ENCODE results near the gene NOD2. TPM values are rescaled to one million over a fixed set of nuclear protein-coding genes. Genes with fewer than 3 reads are reported as not detected.
A peak's percentile ranks its signal among the peaks of the same experiment; 100 is the strongest.

NOD2 gene
- total and polyA plus RNA-seq, 4 donors: 2.1 to 14.1 (median 5.9) TPM

- ATAC-seq (ENCODE audit: insufficient read depth, low FRiP score) (no peak), DNase-seq (no peak)
- no peak overlapping the region for H3K27ac ChIP-seq (ENCODE audit: low read depth in 1 of 2, low read length in 1 of 2)
- no peak overlapping the region for H3K9ac ChIP-seq (ENCODE audit: insufficient read depth in 1 of 2, low read length in 2 of 2)
- no peaks in the 10 kb centered on the region for H3K27me3 ChIP-seq (ENCODE audit: control insufficient read depth in 3 of 3, insufficient read depth in 3 of 3, low read length in 2 of 3)
- no peaks in the 10 kb centered on the region for H3K36me3 ChIP-seq (ENCODE audit: control insufficient read depth in 4 of 4, insufficient read depth in 4 of 4, low read length in 4 of 4)
- H3K9me3 ChIP-seq (ENCODE audit: control insufficient read depth in 4 of 4, insufficient read depth in 3 of 4, low read length in 3 of 4): peaks cover 0 to 8% (median 4%) of the 10 kb centered on the region in 4 donors
- TF ChIP-seq, protein P1, sequence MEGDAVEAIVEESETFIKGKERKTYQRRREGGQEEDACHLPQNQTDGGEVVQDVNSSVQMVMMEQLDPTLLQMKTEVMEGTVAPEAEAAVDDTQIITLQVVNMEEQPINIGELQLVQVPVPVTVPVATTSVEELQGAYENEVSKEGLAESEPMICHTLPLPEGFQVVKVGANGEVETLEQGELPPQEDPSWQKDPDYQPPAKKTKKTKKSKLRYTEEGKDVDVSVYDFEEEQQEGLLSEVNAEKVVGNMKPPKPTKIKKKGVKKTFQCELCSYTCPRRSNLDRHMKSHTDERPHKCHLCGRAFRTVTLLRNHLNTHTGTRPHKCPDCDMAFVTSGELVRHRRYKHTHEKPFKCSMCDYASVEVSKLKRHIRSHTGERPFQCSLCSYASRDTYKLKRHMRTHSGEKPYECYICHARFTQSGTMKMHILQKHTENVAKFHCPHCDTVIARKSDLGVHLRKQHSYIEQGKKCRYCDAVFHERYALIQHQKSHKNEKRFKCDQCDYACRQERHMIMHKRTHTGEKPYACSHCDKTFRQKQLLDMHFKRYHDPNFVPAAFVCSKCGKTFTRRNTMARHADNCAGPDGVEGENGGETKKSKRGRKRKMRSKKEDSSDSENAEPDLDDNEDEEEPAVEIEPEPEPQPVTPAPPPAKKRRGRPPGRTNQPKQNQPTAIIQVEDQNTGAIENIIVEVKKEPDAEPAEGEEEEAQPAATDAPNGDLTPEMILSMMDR (IDR thresholded peaks at IDR 0.05; ENCODE audit: control extremely low read depth, extremely low read depth): no peak
- WGBS, 2 donors: 53 to 67% methylated on average over 5 of the region's 5 CpGs
- H3K4me3 ChIP-seq: no peak overlapping the region
- peaks cover 0 to 6% (median 0%) of the 10 kb centered on the region in 5 donors for H3K4me1 ChIP-seq (ENCODE audit: control insufficient read depth in 5 of 5, insufficient read depth in 5 of 5, low read length in 5 of 5)
These were observed 12.2 kb downstream of the NOD2 start for GRCh38 chr16:50705436-50706110.

DNA sequence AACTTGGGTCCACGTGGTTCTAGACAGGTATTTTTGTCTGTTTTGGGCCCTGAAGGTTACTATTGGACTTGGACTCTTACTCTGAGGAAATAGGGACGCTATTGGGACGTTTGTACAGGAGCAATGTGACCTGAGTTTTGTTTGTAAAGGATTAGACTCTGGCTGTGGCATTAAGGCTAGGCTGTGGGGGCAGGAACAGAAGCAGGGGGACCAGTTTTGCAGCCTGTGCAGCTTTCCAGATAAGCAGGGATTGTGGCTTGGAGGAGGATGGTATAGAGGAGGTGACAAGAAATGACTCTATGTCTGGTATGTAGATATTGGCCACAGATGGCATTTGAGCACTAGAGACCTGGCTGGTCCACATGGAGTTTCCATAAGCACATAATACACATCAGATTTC, 12.8 kb downstream of the NOD2 start:
- WGBS, 2 donors: 62 to 65% methylated on average over 3 of the region's 3 CpGs
- DNase-seq (no peak), ATAC-seq (ENCODE audit: insufficient read depth, low FRiP score) (no peak)
- H3K9me3 ChIP-seq (ENCODE audit: control insufficient read depth in 4 of 4, insufficient read depth in 3 of 4, low read length in 3 of 4): peaks cover 0 to 8% (median 4%) of the 10 kb centered on the region in 4 donors
- H3K4me1 ChIP-seq (ENCODE audit: control insufficient read depth in 5 of 5, insufficient read depth in 5 of 5, low read length in 5 of 5): peaks cover 0 to 6% (median 1%) of the 10 kb centered on the region in 5 donors
- TF ChIP-seq, protein P1 (IDR thresholded peaks at IDR 0.05; ENCODE audit: control extremely low read depth, extremely low read depth): no peak
- H3K9ac ChIP-seq (ENCODE audit: insufficient read depth in 1 of 2, low read length in 2 of 2): no peak overlapping the region
- H3K36me3 ChIP-seq (ENCODE audit: control insufficient read depth in 4 of 4, insufficient read depth in 4 of 4, low read length in 4 of 4): no peaks in the 10 kb centered on the region
- no peak overlapping the region for H3K27ac ChIP-seq (ENCODE audit: low read depth in 1 of 2, low read length in 1 of 2)
- H3K27me3 ChIP-seq (ENCODE audit: control insufficient read depth in 3 of 3, insufficient read depth in 3 of 3, low read length in 2 of 3): no peaks in the 10 kb centered on the region
- H3K4me3 ChIP-seq: no peak overlapping the region

DNA sequence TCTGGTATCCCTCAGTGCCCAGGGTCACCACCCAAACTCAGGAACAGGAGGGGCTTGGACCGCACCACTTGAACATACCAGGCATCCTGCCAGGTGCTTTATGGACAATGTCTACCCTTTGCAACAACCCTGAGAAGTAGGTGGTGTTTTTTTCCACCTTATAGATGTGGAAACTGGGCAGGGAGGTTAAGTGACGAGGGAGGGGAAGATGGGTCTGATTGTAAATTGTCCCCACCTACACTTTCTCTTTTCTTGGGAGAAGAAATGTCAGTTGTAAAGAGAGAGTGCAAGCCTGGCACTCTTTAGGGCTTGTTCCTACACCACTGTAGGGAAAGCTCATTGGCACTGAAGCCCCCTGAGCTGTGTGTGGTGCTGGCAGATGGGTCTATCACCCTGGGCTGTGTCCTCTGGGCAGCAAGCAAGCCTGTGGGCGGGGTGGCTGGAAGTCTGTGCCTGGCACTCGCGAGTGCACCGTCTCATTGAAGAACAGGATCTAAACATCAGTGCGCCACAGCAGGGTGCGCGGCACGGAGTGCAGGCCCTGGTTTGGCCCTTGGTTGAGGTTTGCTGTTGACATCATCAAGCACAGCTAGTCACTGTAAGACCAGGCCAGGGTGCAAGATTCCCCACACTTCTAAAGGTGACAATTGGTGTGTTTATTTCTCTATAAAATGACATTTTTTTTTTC, 15.1 kb downstream of the NOD2 start:
- Histone ChIP-seq H3K4me3 (no peak overlapping the region), H3K27me3 (ENCODE audit: control insufficient read depth in 3 of 3, insufficient read depth in 3 of 3, low read length in 2 of 3) (no peaks in the 10 kb centered on the region), H3K9ac (ENCODE audit: insufficient read depth in 1 of 2, low read length in 2 of 2) (no peak overlapping the region), H3K36me3 (ENCODE audit: control insufficient read depth in 4 of 4, insufficient read depth in 4 of 4, low read length in 4 of 4) (peaks cover 0 to 3% (median 0%) of the 10 kb centered on the region in 4 donors), H3K4me1 (ENCODE audit: control insufficient read depth in 5 of 5, insufficient read depth in 5 of 5, low read length in 5 of 5) (peaks cover 0 to 15% (median 10%) of the 10 kb centered on the region in 5 donors), H3K27ac (ENCODE audit: low read depth in 1 of 2, low read length in 1 of 2) (peak overlapping the region in 1 of 2 donors; percentile 17), H3K9me3 (ENCODE audit: control insufficient read depth in 4 of 4, insufficient read depth in 3 of 4, low read length in 3 of 4) (peaks cover 0 to 8% (median 4%) of the 10 kb centered on the region in 4 donors)
- WGBS, 2 donors: 60 to 62% methylated on average over 10 of the region's 10 CpGs
- TF ChIP-seq, protein P1 (IDR thresholded peaks at IDR 0.05; ENCODE audit: control extremely low read depth, extremely low read depth): no peak
- ATAC-seq (ENCODE audit: insufficient read depth, low FRiP score) (no peak), DNase-seq (peak in 1 of 3 donors; percentile 23)
